WI38 (cell line): ENCODE results near the gene POLD4.

Experiments used
- H3K4me3 ChIP-seq: 2 replicates; pipeline ENCODE4 v1.5.1; 2011; ENCODE audit warnings: low read depth, mild to moderate bottlenecking, control low read depth, low read length
- TF ChIP-seq, protein P1 (sequence below): IDR thresholded peaks from 2 replicates; pipeline ENCODE4 v1.5.1; 2012; ENCODE audit warnings: low read depth, mild to moderate bottlenecking, control low read depth, low read length

Gene POLD4

DNA sequence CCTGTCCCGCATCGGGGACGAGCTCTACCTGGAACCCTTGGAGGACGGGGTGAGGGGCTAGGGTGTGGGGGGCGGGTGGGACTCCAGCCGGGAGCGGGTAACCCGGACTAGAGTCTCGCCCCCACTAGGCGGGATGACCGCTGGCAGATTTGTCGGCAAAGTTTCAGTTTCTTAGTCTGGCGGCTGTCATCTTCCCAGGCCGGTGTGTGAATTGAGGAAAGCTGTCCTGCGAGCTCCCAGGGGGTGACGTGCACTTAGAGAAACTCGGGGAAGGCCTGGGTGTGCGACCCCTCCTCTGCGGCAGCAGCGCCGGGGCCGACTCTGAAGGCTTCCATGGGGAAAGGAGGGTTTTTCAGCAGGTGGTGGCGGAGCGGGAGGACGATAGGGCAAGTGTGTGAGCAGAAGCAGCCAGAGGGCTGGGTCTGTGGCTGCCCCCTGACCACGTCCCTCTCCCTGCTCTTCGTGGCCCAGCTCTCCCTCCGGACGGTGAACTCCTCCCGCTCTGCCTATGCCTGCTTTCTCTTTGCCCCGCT, 38.9 kb upstream of the POLD4 start:
- peak overlapping the region; percentile 83 for H3K4me3 ChIP-seq
- TF ChIP-seq, protein P1, sequence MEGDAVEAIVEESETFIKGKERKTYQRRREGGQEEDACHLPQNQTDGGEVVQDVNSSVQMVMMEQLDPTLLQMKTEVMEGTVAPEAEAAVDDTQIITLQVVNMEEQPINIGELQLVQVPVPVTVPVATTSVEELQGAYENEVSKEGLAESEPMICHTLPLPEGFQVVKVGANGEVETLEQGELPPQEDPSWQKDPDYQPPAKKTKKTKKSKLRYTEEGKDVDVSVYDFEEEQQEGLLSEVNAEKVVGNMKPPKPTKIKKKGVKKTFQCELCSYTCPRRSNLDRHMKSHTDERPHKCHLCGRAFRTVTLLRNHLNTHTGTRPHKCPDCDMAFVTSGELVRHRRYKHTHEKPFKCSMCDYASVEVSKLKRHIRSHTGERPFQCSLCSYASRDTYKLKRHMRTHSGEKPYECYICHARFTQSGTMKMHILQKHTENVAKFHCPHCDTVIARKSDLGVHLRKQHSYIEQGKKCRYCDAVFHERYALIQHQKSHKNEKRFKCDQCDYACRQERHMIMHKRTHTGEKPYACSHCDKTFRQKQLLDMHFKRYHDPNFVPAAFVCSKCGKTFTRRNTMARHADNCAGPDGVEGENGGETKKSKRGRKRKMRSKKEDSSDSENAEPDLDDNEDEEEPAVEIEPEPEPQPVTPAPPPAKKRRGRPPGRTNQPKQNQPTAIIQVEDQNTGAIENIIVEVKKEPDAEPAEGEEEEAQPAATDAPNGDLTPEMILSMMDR = no peak

DNA sequence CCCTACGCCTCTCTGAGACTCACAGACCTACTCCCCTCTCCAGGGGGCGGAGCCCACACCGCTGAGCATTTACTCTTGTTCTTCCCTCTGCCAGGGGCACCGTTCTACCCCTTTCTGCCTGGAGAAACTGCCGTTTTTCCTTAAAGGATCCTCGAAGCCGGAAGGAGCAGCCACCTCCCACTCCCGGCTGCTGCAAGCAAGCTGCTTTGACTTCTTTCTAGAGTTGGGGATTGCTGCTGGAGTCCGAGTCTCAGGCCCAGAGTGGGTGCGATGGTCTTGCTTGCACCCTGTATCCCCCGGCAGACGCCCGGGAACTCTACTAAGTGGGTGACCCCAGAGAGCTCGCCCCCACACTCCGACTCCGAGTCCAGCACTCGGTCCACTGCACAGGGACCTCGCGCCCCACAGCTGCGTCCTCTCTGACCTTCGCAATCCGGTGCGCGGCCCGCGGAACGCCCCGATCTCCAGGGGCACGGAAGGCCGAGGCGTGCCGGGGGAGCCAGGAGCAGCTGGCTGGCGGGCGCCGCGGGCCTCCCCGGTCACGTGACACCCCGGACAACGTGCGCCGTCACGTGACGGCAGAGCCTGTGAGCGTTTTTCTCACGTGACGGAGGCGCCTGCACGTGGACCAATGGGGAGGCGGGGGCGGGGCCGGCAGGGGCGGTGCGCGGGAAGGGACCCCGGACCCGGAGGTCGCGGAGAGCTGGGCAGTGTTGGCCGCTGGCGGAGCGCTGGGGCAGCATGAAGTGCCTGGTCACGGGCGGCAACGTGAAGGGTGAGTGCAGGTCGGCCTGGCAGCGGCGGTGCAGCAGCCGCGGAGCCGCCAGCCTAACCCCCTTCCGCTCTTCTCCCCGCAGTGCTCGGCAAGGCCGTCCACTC, 38.2 kb upstream of the POLD4 start, which contains the start of gene RAD9A:
RAD9A (plus strand) TSS at position 683 of the 879 bp plus-strand sequence; CDS start at position 742, 59 bp downstream.
- TF ChIP-seq, protein P1 = no peak
- H3K4me3 ChIP-seq = peak within 1 kb of the TSS; percentile 83

DNA sequence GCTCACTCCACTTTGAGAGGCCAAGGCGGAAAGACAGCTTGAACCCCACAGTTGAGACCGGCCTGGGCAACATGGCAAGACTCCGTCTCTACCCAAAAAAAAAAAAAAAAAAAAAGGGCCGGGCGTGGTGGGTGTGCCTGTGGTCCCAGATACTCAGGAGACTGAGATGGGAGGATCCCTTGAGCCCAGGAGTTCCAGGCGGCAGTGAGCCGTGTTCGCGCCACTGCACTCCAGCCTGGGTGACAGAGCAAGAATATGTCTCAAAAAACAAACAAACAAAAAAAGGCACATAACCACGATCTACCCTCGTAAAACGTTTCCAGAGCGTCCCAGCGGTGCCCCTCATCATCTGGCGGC, 37.6 kb upstream of the POLD4 start:
- TF ChIP-seq, protein P1 = no peak
- H3K4me3 ChIP-seq = peak overlapping the region; percentile 83

DNA sequence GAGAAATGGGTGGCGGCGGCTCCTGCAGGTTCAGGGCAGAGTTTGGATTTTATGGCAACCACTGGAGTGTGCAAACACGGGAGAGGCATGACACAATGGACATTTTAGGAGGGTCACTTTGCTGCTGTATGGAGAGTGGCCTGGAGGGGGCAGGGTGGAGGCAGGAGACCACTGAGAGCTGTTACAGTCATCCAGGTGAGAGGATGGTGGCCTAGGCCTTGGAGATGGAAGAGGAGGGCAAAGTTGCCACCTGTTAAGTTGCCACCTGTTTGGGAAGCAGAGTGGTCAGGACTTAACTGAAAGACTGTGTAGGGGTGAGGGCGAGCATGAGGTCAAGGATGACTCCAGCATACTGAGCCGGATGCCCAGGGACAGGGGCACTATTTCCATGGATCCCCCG, 36.1 kb upstream of the POLD4 start:
- TF ChIP-seq, protein P1 = peak; percentile 39

DNA sequence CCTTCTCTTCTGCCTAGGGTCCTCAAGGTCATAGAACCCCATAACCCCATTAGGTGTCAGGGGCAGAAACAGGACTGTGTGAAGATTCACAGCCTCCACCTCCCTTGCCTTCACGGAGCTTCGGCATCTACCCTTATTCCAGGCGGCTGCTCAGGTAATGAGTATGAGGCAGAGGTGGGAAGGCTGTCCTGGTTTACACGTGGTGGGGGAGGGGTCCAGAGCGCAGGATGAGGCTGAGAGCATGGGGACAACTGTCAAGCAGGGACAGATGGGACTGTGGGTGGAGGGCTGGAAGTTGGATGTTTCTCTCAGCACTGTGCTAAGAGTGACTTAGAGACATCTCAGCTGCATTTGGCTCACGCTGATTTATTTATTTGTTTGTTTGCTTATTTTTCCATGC, 34.2 kb upstream of the POLD4 start:
- no peak overlapping the region for H3K4me3 ChIP-seq
- TF ChIP-seq, protein P1 = no peak

More for the DNA sequence above, 36.1 kb upstream of the POLD4 start:
- H3K4me3 ChIP-seq = no peak overlapping the region

DNA sequence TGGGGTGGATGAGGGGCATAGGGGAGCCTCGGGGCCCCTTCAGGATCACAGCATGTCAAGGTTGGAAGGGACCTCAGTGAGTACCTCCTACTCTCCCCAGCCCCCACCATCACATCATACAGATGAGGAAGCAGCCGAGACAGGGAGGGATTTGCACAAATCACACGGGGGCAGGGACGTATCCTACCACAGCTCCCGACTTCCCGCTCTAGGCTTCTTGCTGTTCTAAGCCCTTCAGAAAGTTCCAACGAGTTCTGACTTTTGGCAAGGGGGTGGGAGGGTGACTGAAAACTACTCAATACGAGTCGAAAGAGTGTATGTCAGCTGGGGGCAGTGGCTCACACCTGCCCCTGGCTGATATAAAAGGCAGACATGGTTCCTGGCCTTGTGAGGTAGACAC, 33.7 kb upstream of the POLD4 start:
- TF ChIP-seq, protein P1 = no peak
- H3K4me3 ChIP-seq = no peak overlapping the region

DNA sequence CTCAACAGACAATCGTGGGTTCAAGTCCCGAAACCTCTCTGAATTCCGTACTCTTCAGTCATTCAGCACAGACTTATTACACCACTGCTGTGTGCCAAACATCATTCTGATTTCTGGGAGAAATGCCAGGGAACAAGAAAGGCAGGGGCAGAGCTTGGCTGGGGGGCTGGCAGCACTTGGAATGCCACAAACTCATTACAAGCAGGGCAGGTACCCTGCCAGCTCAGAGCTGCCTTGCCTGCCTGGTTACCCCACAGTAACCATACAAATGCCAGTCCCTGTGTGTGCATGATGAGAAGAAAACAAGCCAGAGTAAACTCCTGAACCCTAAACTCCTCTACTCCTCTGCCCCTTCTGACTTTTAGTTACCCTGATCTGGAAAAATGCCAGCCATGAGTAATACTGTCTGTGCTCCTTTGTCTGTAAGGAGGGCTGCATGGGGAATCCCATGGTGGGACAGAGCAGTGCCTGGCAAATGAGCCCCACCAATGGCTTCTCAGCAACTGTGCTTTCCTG, 31.6 kb upstream of the POLD4 start:
- H3K4me3 ChIP-seq = no peak overlapping the region
- TF ChIP-seq, protein P1 = no peak
